ENCODE data around the gene MRTFA.

DNA sequence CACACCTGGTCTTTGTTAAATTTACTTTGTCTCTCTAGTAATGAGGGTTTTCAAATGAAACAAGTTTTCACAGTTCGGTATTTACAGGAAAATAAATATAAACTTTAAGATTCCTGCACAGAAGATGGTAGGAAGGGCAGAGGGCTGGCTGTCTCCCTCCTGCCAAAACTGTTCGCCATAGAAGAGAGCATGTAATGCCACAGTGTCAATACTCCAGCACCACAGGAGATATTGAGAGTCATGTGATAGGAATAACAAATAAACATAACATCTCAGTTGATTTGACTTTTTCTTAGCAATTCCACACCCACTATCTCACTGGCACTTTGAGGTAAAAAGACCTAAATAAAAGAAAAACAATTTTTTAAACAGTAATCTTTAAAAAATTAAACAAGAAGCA, 100.9 kb downstream of the MRTFA start:
- no peak for TF ChIP-seq POLR2A (IDR thresholded peaks at IDR 0.05; ENCODE audit: low read depth, low read length)
- no peak for TF ChIP-seq POLR2AphosphoS5 (IDR thresholded peaks at IDR 0.05; ENCODE audit: low read depth, low read length)
